Esophagus muscularis mucosa (tissue), 4 donors: ENCODE measurements around the gene DYNLT4. TPM values are rescaled to one million over a fixed set of nuclear protein-coding genes. Genes with fewer than 3 reads are reported as not detected.
"Not testable (repeated sequence)": the region's sequence is repeated elsewhere in the genome, so short reads cannot be mapped to it uniquely, and the experiment has no call there.

ENCODE experiments used
- DNase-seq: peaks from one replicate; pipeline ENCODE4 v3.0.0-alpha.2; 2017; ENCODE audit errors: extremely low spot score
- H3K27ac ChIP-seq, 4 donors: fragments of 200-600 bp; sonication (generic); replicated peaks in 1 of 4; 1 replicate in 3 of 4; 2 replicates in 1 of 4; pipeline ENCODE4 v1.5.1; 2016 to 2019; ENCODE audit warnings: mild to moderate bottlenecking in 1 of 4
- H3K27me3 ChIP-seq, 4 donors: fragments of 200-600 bp; sonication (generic); one replicate each; pipeline versions ENCODE4 v1.5.1 to v1.6.0; 2016 to 2019
- H3K36me3 ChIP-seq, 4 donors: fragments of 200-600 bp; sonication (generic); one replicate each; pipeline ENCODE4 v1.5.1; 2016 to 2019
- H3K4me1 ChIP-seq, 4 donors: fragments of 200-600 bp; sonication (generic); one replicate each; pipeline ENCODE4 v1.5.1; 2016 to 2019
- H3K4me3 ChIP-seq, 4 donors: fragments of 200-600 bp; sonication (generic); 1 replicate in 2 of 4; 2 replicates in 2 of 4; pipeline ENCODE4 v1.5.1; 2016 to 2019; ENCODE audit warnings: mild to moderate bottlenecking in 4 of 4, moderate library complexity in 1 of 4
- H3K9me3 ChIP-seq, 4 donors: fragments of 200-600 bp; sonication (generic); 1 replicate in 3 of 4; 2 replicates in 1 of 4; pipeline ENCODE4 v1.5.1; 2016 to 2019
- EP300 ChIP-seq: sonication (generic); formaldehyde crosslinking; IDR thresholded peaks from one replicate; pipeline ENCODE4 v1.6.1; 2017; ENCODE audit warnings: antibody characterized with exemption
- POLR2A ChIP-seq: fragments of 450-650 bp; IDR thresholded peaks from one replicate; pipeline ENCODE4 v1.6.1; 2017; ENCODE audit warnings: antibody characterized with exemption, moderate library complexity, mild to moderate bottlenecking, low read depth
- POLR2AphosphoS5 ChIP-seq, 2 donors: sonication (generic); formaldehyde crosslinking; IDR thresholded peaks; one replicate each; pipeline ENCODE4 v1.6.1; 2017; ENCODE audit warnings: antibody characterized with exemption in 2 of 2
- WGBS: methylation state at CpG from one replicate; pipeline ENCODE4 v1.1.5; 2018; 5-methylcytosine and 5-hydroxymethylcytosine counted together
- intact Hi-C: fragments of 100-400 bp; cut with DNase I; formaldehyde crosslinking; loops from one replicate; pipeline ENCODE4 v1.15.1; 2023
- small RNA-seq, 3 donors: library from RNA; depleted of rRNA; stranded (forward); fragments of <200 nt; gene quantifications; one replicate each; pipeline ENCODE3, GENCODE V24; 2016
- total RNA-seq, 4 donors: library from RNA; depleted of rRNA; stranded (reverse); fragments of >200 nt; gene quantifications; one replicate each; pipeline versions ENCODE4 v1.1.0 to v1.2.1, GENCODE V29; 2016
- TF ChIP-seq, protein P1 (sequence below), 3 experiments: fragments of 200-600 bp in 2 of 3; fragments of 450-650 bp in 1 of 3; sonication (generic) in 2 of 3; IDR thresholded peaks; one replicate each; pipeline ENCODE4 v1.5.1; 2017 to 2019; ENCODE audit warnings: antibody characterized with exemption in 3 of 3, mild to moderate bottlenecking in 2 of 3, moderate library complexity in 1 of 3

The DYNLT4 gene
- total RNA-seq, 4 donors from 2014 or later = 0.83 TPM; not detected in 3

GRCh38 chr1:44775078-44775929, 31.8 kb downstream of the DYNLT4 start, which contains the start of gene RPS8:
RPS8 (plus strand) TSS chr1:44775540; CDS start chr1:44775597, 57 bp downstream.
- Histone ChIP-seq H3K4me1 (peaks cover 20 to 38% (median 33%) of the 10 kb centered on the region in 4 donors), H3K36me3 (peaks cover 21 to 42% (median 37%) of the 10 kb centered on the region in 4 donors), H3K27ac (peak within 1 kb of the TSS; percentile 91 to 97 (median 96)), H3K9me3 (no peaks in the 10 kb centered on the region), H3K4me3 (peak within 1 kb of the TSS; percentile 62 to 83 (median 79)), H3K27me3 (no peaks in the 10 kb centered on the region)
- peak; percentile 98 for DNase-seq
- TF ChIP-seq POLR2AphosphoS5 (IDR thresholded peaks at IDR 0.05) (peak; percentile 99 to 100), EP300 (no peak), POLR2A (peak; percentile 97)
- TF ChIP-seq, protein P1, sequence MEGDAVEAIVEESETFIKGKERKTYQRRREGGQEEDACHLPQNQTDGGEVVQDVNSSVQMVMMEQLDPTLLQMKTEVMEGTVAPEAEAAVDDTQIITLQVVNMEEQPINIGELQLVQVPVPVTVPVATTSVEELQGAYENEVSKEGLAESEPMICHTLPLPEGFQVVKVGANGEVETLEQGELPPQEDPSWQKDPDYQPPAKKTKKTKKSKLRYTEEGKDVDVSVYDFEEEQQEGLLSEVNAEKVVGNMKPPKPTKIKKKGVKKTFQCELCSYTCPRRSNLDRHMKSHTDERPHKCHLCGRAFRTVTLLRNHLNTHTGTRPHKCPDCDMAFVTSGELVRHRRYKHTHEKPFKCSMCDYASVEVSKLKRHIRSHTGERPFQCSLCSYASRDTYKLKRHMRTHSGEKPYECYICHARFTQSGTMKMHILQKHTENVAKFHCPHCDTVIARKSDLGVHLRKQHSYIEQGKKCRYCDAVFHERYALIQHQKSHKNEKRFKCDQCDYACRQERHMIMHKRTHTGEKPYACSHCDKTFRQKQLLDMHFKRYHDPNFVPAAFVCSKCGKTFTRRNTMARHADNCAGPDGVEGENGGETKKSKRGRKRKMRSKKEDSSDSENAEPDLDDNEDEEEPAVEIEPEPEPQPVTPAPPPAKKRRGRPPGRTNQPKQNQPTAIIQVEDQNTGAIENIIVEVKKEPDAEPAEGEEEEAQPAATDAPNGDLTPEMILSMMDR (IDR thresholded peaks at IDR 0.05) = no peak
- WGBS = under 1% methylated on average over 42 of the region's 65 CpGs
- intact Hi-C loops = loop anchor here (5.0 kb wide), 1 partner anchor 43 kb away; the partner anchor contains the start of gene RNU5D-1

GRCh38 chr1:44766421-44766820, 40.7 kb downstream of the DYNLT4 start:
- H3K27ac ChIP-seq, H3K9me3 ChIP-seq, H3K4me1 ChIP-seq, H3K36me3 ChIP-seq, intact Hi-C loops, DNase-seq, H3K4me3 ChIP-seq, H3K27me3 ChIP-seq: not testable (repeated sequence)
- WGBS = 93% methylated on average over 6 of the region's 6 CpGs

GRCh38 chr1:44760876-44761275, 46.3 kb downstream of the DYNLT4 start:
- TF ChIP-seq, protein P1 (IDR thresholded peaks at IDR 0.05) = no peak
- TF ChIP-seq EP300 (no peak), POLR2AphosphoS5 (IDR thresholded peaks at IDR 0.05) (no peak), POLR2A (no peak)
- H3K4me3 ChIP-seq = no peak overlapping the region
- peaks cover 0 to 21% (median 0%) of the 10 kb centered on the region in 4 donors for H3K36me3 ChIP-seq
- H3K9me3 ChIP-seq = no peaks in the 10 kb centered on the region
- intact Hi-C loops = no loop called here
- H3K27ac ChIP-seq = no peak overlapping the region
- DNase-seq = no peak
- no peaks in the 10 kb centered on the region for H3K4me1 ChIP-seq
- WGBS = 93% methylated on average over 3 of the region's 3 CpGs
- H3K27me3 ChIP-seq = no peaks in the 10 kb centered on the region

DNA sequence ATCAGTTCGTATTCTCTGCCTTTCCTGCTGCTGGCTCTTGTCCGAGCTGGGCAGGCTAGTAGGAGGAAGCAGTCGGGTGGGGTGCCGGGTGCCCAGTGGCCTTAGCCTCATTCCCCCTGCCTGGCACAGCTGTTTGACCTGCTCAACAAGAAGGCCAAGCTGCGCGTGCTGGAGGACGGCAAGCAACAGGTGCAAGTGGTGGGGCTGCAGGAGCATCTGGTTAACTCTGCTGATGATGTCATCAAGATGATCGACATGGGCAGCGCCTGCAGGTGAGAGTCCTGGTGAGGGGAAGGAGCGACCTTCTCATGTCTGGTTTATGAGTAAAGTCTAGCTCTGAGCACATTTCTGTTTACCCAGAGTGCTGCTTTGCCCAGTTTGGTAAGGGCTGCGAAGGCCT, 48.1 kb downstream of the DYNLT4 start:
- Histone ChIP-seq H3K9me3 (no peaks in the 10 kb centered on the region), H3K36me3 (peaks cover 0 to 22% (median 0%) of the 10 kb centered on the region in 4 donors), H3K27me3 (no peaks in the 10 kb centered on the region), H3K27ac (no peak overlapping the region), H3K4me1 (no peaks in the 10 kb centered on the region), H3K4me3 (no peak overlapping the region)
- DNase-seq = no peak
- TF ChIP-seq POLR2AphosphoS5 (IDR thresholded peaks at IDR 0.05) = no peak
- TF ChIP-seq, protein P1 (IDR thresholded peaks at IDR 0.05) = no peak
- no peak for TF ChIP-seq EP300
- TF ChIP-seq POLR2A = no peak
- intact Hi-C loops = no loop called here
- WGBS = 83% methylated on average over 10 of the region's 11 CpGs

DNA sequence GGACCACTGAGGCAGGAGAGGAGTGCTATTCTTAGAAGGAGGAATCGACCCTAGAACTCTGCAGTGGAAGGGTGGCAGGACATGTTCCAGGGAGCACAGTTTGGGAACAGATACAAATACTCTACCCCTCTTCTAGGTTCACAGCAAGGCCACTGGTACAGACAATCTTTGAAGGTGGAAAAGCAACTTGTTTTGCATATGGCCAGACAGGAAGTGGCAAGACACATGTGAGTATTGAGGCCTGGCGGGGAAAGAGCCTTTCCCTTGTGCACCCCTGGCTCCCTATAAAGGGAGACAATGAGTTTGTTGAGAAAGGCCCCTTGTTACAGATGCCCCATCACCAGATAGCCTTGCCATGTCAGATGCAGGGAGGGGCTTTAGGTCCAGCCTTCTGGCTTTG, 49.7 kb downstream of the DYNLT4 start:
- TF ChIP-seq, protein P1 (IDR thresholded peaks at IDR 0.05) = no peak
- TF ChIP-seq POLR2A = no peak
- no peak for TF ChIP-seq POLR2AphosphoS5 (IDR thresholded peaks at IDR 0.05)
- TF ChIP-seq EP300 = no peak
- WGBS = 92% methylated on average over 2 of the region's 2 CpGs
- no peak for DNase-seq
- no peaks in the 10 kb centered on the region for H3K4me1 ChIP-seq
- no peak overlapping the region for H3K27ac ChIP-seq
- H3K4me3 ChIP-seq = no peak overlapping the region
- H3K36me3 ChIP-seq = peaks cover 0 to 21% (median 0%) of the 10 kb centered on the region in 4 donors
- no peaks in the 10 kb centered on the region for H3K27me3 ChIP-seq
- intact Hi-C loops = no loop called here
- H3K9me3 ChIP-seq = no peaks in the 10 kb centered on the region

Small RNA genes within 50 kb of the gene (small RNA-seq; reads per million reads assigned to genes)
- 0 reads per million in 3 donors for gene AL136380.1
- gene SNORD38A = 506 to 720 (median 549) reads per million in 3 donors
- gene SNORD38B = 0 reads per million in 3 donors
- gene SNORD46 = 1,587 to 2,302 (median 1,840) reads per million in 3 donors
- 0 reads per million in 3 donors for gene SNORD55

Other genes starting within 250 kb of the DYNLT4 start
- 1 to 10 TPM; 4.5 to 7.0 (median 5.7) TPM for gene TMEM53, start 132.9 kb downstream of the DYNLT4 start, total RNA-seq
- under 1 TPM; 0.26 to 0.75 (median 0.54) TPM for gene ARMH1, start 132.6 kb downstream of the DYNLT4 start, total RNA-seq
- gene RNU5D-1, start 76.2 kb downstream of the DYNLT4 start, total RNA-seq = not detected
- gene KIF2C, start 67.5 kb downstream of the DYNLT4 start, total RNA-seq = 1 to 10 TPM in 2 of 4 donors, under 1 TPM in 2; 0.17 to 1.2 (median 0.96) TPM
- gene RPS8, start 31.8 kb downstream of the DYNLT4 start, total RNA-seq = 1,000 to 10,000 TPM; 1,063 to 2,408 (median 1,844) TPM
- gene BEST4, start 19.2 kb downstream of the DYNLT4 start, total RNA-seq = under 1 TPM in 1 of 4 donors, not detected in 3; 0.29 TPM
- gene PLK3, start 7.0 kb downstream of the DYNLT4 start, total RNA-seq = 10 to 100 TPM in 2 of 4 donors, 1 to 10 TPM in 2; 7.9 to 46.4 (median 10.5) TPM
- gene BTBD19, start 1.2 kb upstream of the DYNLT4 start, total RNA-seq = 1 to 10 TPM; 2.7 to 6.6 (median 3.4) TPM
- gene PTCH2, start 35.9 kb upstream of the DYNLT4 start, total RNA-seq = 1 to 10 TPM in 2 of 4 donors, under 1 TPM in 2; 0.66 to 2.6 (median 1.1) TPM
- gene EIF2B3, start 179.2 kb upstream of the DYNLT4 start, total RNA-seq = 10 to 100 TPM; 23.4 to 27.4 (median 26.0) TPM
- gene HECTD3, start 204.0 kb upstream of the DYNLT4 start, total RNA-seq = 10 to 100 TPM; 28.0 to 51.7 (median 35.8) TPM
- 10 to 100 TPM; 84.3 to 90.2 (median 89.3) TPM for gene UROD, start 204.9 kb upstream of the DYNLT4 start, total RNA-seq